Measurements from ENCODE around the gene OPN4.

GRCh38 chr10:86681047-86681446 lies 26.7 kb downstream of the OPN4 start:
- TF ChIP-seq EZH2 (IDR thresholded peaks at IDR 0.05; ENCODE audit: insufficient read depth, poor library complexity, severe bottlenecking): no peak
- no peak for TF ChIP-seq EZH2phosphoT487 (IDR thresholded peaks at IDR 0.05; ENCODE audit: insufficient read depth, low read depth)
